Peyer's patch (tissue), 4 donors: ENCODE data around the gene INPP5A. TPM values are rescaled to one million over a fixed set of nuclear protein-coding genes. Genes with fewer than 3 reads are reported as not detected.
A peak's percentile ranks its signal among the peaks of the same experiment; 100 is the strongest.

ENCODE experiments used
- DNase-seq, 3 donors: peaks; one replicate each; pipeline ENCODE4 v3.0.0-alpha.2; 2017 to 2019
- H3K27ac ChIP-seq, 4 donors: fragments of 200-600 bp; sonication (generic); one replicate each; pipeline ENCODE4 v1.5.1; 2016 to 2019
- H3K27me3 ChIP-seq, 2 donors: fragments of 200-600 bp; sonication (generic); one replicate each; pipeline ENCODE4 v1.5.1; 2019
- H3K36me3 ChIP-seq, 3 donors: fragments of 200-600 bp; sonication (generic); one replicate each; pipeline ENCODE4 v1.5.1; 2016 to 2019
- H3K4me1 ChIP-seq, 4 donors: fragments of 200-600 bp; sonication (generic); one replicate each; pipeline ENCODE4 v1.5.1; 2016 to 2019
- H3K4me3 ChIP-seq, 4 donors: fragments of 200-600 bp; sonication (generic); 1 replicate in 3 of 4; 2 replicates in 1 of 4; pipeline ENCODE4 v1.5.1; 2016 to 2019; ENCODE audit warnings: mild to moderate bottlenecking in 1 of 4
- H3K9me3 ChIP-seq, 4 donors: fragments of 200-600 bp; sonication (generic); one replicate each; pipeline ENCODE4 v1.5.1; 2016 to 2019; ENCODE audit warnings: mild to moderate bottlenecking in 1 of 4
- POLR2A ChIP-seq, 2 donors: fragments of 450-650 bp; IDR thresholded peaks; one replicate each; pipeline ENCODE4 v1.5.1; 2017; ENCODE audit warnings: antibody characterized with exemption in 2 of 2, mild to moderate bottlenecking in 2 of 2, moderate library complexity in 2 of 2
- total RNA-seq, 4 donors: library from RNA; depleted of rRNA; stranded (reverse); fragments of >200 nt; gene quantifications; one replicate each; pipeline ENCODE4 v1.1.0, GENCODE V29; 2016
- TF ChIP-seq, protein P1 (sequence below), 6 experiments: fragments of 450-650 bp in 4 of 6; fragments of 200-600 bp in 2 of 6; sonication (generic) in 1 of 6; IDR thresholded peaks; one replicate each; pipeline ENCODE4 v1.5.1; 2017 to 2019; ENCODE audit warnings: antibody characterized with exemption in 6 of 6, mild to moderate bottlenecking in 3 of 6, moderate library complexity in 1 of 6

The INPP5A gene
- total RNA-seq, 4 donors from 2014 or later: 33.8 to 76.4 (median 38.1) TPM

DNA sequence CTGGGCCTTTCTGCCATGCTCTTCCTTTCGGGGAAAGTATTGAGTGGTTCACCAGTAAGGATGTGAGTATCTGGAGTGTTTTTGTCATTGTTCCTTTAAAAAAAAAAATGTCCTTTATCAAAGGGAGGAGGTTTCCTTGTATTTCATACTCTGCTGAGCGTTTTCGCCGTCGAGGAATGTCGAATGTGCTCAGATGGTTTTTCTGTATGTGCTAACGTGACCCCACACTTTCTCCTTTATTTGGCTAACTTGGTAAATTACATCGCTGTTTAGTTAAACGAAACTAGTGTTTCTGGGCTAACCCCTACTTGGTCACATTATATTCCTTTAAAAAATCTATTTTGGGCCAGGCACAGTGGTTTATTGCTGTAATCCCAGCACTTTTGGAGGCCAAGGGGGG is 45.9 kb downstream of the INPP5A start:
- Histone ChIP-seq H3K4me1 (peaks cover 0 to 44% (median 2%) of the 10 kb centered on the region in 4 donors), H3K27ac (no peak overlapping the region), H3K4me3 (no peak overlapping the region), H3K36me3 (no peaks in the 10 kb centered on the region), H3K27me3 (no peaks in the 10 kb centered on the region), H3K9me3 (no peaks in the 10 kb centered on the region)
- TF ChIP-seq, protein P1, sequence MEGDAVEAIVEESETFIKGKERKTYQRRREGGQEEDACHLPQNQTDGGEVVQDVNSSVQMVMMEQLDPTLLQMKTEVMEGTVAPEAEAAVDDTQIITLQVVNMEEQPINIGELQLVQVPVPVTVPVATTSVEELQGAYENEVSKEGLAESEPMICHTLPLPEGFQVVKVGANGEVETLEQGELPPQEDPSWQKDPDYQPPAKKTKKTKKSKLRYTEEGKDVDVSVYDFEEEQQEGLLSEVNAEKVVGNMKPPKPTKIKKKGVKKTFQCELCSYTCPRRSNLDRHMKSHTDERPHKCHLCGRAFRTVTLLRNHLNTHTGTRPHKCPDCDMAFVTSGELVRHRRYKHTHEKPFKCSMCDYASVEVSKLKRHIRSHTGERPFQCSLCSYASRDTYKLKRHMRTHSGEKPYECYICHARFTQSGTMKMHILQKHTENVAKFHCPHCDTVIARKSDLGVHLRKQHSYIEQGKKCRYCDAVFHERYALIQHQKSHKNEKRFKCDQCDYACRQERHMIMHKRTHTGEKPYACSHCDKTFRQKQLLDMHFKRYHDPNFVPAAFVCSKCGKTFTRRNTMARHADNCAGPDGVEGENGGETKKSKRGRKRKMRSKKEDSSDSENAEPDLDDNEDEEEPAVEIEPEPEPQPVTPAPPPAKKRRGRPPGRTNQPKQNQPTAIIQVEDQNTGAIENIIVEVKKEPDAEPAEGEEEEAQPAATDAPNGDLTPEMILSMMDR (IDR thresholded peaks at IDR 0.05): no peak
- no peak for TF ChIP-seq POLR2A (IDR thresholded peaks at IDR 0.05)
- no peak for DNase-seq

DNA sequence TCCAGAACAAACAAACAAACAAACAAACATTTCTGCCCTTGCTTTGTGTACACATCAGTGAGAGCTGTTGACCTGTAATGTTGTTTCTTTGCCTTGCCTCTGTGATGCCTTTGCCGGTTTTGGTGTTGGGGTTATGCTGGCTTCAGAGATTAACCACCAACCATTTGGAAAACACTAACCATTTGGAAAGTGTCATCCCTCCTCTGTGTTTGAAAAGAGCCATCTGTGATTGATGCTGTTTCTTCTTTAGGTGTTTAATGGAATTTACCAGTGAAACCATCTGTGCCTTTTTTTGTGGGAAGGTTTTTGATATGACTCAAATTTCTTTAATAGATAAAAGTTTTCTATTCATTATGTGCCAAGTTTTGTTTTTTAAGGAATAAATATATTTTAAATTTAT is 46.5 kb downstream of the INPP5A start:
- H3K27ac ChIP-seq: no peak overlapping the region
- H3K4me1 ChIP-seq: peaks cover 0 to 44% (median 5%) of the 10 kb centered on the region in 4 donors
- no peaks in the 10 kb centered on the region for H3K9me3 ChIP-seq
- no peaks in the 10 kb centered on the region for H3K36me3 ChIP-seq
- H3K4me3 ChIP-seq: no peak overlapping the region
- H3K27me3 ChIP-seq: no peaks in the 10 kb centered on the region
- no peak for DNase-seq
- TF ChIP-seq, protein P1 (IDR thresholded peaks at IDR 0.05): no peak
- no peak for TF ChIP-seq POLR2A (IDR thresholded peaks at IDR 0.05)

DNA sequence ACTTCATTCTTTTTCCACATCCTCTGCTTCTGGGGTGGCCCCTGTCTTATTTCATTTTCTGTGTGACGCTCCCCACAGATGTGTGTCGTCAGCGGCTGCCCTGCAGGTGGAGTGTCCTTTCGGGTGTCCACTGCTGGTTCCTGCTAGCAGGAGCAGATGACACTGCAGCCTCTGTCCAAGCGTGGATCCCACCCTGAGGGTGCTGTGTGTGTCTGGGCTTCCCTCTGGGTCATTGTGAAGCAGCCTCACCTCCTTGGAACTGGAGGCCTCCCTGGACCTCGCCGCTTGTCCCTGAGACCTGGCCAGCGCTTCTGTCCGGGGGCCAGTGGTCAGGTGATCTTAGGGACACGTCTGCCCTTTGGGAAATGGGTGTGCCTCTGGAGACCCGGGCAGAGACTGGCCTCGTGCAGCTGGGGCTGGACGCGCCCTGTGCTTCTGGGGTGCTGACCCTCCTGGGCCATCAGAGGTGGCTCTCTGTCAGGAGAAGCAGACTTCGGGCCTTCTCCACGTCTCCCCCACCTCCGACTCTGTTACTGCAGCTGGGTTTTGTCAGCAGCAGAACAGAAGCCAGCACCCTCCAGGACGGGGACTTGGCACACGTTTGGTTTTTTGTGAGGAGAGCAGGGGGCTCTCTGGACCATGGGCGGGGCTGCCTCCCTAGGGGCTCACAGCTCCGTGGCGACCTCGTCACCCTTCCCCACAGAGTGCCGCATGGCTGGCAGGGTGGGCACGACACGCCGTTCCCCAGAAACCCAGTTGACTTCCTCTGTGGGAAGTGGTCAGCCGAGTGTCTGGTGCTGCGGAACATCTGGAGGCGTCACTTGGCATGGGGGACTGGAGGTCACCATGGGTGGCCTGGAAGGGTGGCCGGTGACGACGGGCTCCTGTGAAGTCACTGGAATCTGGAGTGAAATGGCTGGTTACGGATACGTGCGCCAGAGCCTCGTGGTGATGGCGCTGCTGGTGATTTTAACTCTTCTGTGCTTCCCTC is 48.4 kb downstream of the INPP5A start:
- DNase-seq: peak in 2 of 3 donors; percentile 45 to 57
- H3K27me3 ChIP-seq: no peaks in the 10 kb centered on the region
- H3K4me3 ChIP-seq: no peak overlapping the region
- H3K9me3 ChIP-seq: no peaks in the 10 kb centered on the region
- no peaks in the 10 kb centered on the region for H3K36me3 ChIP-seq
- H3K27ac ChIP-seq: no peak overlapping the region
- TF ChIP-seq POLR2A (IDR thresholded peaks at IDR 0.05): no peak
- TF ChIP-seq, protein P1 (IDR thresholded peaks at IDR 0.05): no peak
- H3K4me1 ChIP-seq: peaks cover 0 to 61% (median 8%) of the 10 kb centered on the region in 4 donors

DNA sequence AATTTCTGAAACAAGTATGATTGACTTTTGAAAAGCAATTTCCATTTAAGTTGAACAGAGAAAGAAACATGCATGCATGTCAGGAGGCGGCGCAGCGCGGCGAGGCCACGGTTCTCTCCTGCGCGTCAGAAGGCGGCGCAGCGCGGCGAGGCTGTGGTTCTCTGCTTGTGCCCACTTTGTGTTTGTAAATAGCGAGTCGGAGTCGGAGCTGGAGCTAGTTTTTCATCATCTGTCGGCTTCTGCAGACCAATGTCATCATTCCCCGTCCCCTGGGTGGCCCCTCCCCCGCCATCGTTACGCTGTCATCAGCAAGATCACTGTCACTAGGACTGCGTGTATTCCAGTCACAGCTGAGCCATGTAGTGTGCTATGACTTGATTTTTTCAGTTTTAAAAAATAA is 49.2 kb downstream of the INPP5A start:
- H3K4me1 ChIP-seq: peaks cover 0 to 68% (median 8%) of the 10 kb centered on the region in 4 donors
- no peak overlapping the region for H3K4me3 ChIP-seq
- no peak for TF ChIP-seq POLR2A (IDR thresholded peaks at IDR 0.05)
- TF ChIP-seq, protein P1 (IDR thresholded peaks at IDR 0.05): no peak
- peak in 2 of 3 donors; percentile 34 to 46 for DNase-seq
- no peak overlapping the region for H3K27ac ChIP-seq
- no peaks in the 10 kb centered on the region for H3K36me3 ChIP-seq
- no peaks in the 10 kb centered on the region for H3K27me3 ChIP-seq
- H3K9me3 ChIP-seq: no peaks in the 10 kb centered on the region

DNA sequence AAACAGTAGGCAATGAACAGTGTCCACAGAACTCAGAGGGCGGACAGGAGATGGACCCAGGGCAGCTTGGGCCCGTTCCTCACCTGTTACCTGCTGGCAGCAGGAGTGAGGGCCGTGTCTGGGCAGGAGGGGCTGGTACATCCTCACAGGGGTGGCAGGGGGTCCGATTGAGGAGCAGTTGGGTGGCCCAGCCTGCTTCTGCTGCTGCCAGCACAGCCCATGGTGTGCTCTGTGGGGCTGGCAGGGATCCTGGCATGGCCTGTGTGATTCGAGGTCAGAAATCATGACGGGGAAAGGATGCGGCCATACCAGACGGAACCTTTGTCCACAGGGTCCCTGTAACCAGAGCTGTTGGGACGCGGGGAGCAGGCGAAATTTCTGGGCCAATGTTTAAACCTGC is 49.6 kb downstream of the INPP5A start:
- Histone ChIP-seq H3K27ac (no peak overlapping the region), H3K36me3 (no peaks in the 10 kb centered on the region), H3K27me3 (no peaks in the 10 kb centered on the region), H3K4me1 (peaks cover 0 to 73% (median 8%) of the 10 kb centered on the region in 4 donors), H3K9me3 (no peaks in the 10 kb centered on the region), H3K4me3 (no peak overlapping the region)
- DNase-seq: no peak
- TF ChIP-seq, protein P1 (IDR thresholded peaks at IDR 0.05): no peak
- no peak for TF ChIP-seq POLR2A (IDR thresholded peaks at IDR 0.05)
